G401.6 (cell line): ENCODE measurements around the gene CIART.
"Not testable (repeated sequence)": the region's sequence is repeated elsewhere in the genome, so short reads cannot be mapped to it uniquely, and the experiment has no call there.

Experiments used
- FAIRE-seq: peaks from 2 replicates; lab custom pipeline; 2012; peaks lifted over from hg19 to GRCh38; lab: Jason Lieb, UNC

Gene CIART

DNA sequence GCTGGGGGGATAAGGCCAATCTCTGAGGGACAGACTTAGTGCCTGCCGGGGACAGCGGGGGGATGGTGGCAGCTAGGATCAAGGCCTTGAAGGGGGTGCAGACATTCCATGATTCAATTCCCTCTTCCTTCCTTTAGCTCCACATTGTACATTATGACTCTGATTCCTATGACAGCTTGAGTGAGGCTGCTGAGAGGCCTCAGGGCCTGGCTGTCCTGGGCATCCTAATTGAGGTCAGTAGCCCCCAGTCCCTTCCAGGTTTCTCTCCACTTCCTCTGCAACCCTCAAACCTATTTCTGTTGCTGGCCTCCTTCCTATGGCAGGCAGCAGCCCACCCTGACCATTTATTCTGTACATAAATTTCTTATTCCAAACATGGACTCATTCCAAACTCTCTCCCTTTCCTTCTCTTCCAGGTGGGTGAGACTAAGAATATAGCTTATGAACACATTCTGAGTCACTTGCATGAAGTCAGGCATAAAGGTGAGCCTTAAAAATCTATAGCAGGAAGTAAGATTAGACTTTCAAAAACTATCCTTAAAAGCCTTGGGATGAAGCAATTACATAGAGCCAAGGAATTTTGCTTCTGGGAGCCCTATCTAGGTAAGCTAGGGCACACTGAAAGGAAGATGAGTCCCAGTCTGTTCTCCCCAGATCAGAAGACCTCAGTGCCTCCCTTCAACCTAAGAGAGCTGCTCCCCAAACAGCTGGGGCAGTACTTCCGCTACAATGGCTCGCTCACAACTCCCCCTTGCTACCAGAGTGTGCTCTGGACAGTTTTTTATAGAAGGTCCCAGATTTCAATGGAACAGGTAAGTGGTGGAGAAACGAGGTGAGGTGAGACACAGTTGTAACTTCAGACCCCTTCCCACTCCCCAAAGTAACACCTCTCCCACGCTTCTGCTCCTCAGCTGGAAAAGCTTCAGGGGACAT is 19.7 kb upstream of the CIART start:
- FAIRE-seq, result no peak

DNA sequence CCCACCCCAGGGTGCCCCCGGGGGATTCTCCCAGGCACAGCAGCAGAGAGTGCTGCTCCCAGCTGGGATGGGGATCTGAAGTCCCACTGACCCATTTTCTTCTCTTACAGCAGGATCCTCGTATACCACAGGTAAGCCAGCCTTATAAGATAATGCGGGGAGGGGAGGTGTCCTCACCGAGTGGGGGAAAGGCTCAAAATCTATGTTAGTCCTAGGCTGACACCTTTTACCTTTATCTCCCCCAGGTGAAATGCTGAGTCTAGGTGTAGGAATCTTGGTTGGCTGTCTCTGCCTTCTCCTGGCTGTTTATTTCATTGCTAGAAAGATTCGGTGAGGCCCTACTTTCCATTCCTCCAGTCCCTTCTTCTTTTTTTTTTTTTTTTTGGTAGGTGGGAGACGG is 18.8 kb upstream of the CIART start:
- FAIRE-seq, result no peak

DNA sequence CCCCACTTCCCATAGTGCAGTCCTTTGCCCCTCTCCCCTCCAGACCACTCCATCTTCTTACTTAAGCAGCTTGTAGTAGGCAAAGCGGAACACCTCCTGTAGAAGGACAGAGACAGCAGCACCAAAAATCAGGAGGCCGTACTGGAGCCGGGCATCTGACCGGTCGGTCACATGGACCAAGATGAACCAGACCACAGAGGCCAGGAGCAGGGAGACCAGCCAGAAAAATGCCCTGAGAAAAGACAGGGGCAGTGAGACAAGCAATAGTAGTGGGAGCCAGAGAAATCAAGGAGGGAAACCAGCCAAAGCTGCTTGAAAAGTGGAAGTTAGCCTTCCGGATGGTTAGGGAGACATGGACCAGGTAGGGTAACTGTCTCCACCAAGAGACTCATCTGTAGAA is 14.5 kb upstream of the CIART start:
- FAIRE-seq, result no peak

DNA sequence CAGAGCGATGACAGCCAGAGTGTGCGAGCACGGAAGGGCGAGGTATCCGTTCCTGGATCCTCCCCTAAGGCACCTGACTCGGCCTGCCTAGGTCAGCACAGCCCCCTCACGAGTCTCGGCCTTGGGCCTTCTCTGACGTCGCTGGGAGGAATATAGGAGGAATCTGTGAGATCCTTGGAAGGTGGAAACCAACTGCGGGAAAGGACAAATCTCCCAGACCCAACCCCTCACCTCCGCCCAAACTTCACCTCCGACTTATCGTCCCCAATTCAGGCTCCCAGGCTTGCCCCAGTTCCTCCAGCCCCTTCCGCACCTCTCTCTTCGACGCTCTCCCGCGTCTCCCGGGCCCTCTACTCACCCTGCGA is 14.0 kb upstream of the CIART start:
- no peak for FAIRE-seq

DNA sequence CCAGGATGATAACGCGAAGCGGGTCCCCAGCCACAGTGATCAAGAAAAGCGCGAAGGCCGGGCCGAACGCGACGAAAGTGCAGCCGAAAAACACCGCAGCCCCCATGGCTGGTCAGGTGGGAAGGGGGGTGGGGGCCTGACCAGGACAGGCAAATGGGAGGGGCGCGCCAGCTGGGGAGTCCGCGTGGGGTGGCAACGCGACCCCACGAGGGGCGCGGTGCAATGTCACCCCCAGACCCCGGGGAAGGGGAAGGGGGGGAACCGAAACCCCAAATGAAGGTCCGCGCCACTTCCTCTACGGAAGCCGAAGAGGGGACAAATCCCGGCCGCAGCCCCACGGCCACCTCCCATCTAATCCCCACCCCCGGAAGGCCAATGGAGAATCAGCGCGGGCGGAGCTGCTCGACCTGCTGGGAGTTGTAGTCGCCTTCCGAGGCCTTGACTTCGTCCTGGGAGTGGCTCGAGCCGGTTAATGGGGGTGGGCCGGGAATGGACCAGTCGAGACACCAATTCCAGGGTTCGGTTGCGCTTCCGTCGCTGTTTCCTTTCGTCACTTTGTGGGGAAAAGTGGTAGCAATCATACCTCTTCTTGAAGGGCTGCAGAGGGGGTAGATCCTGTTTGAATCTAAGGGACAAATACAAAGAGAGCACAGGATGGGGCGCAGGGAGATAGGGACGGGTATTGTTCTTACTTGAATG is 13.5 kb upstream of the CIART start, which contains the start of gene APH1A:
Gene APH1A (minus strand): TSS at position 312 of the 699 bp plus-strand sequence. CDS start 206 bp downstream, at position 106.
- FAIRE-seq, result peak; percentile 96

DNA sequence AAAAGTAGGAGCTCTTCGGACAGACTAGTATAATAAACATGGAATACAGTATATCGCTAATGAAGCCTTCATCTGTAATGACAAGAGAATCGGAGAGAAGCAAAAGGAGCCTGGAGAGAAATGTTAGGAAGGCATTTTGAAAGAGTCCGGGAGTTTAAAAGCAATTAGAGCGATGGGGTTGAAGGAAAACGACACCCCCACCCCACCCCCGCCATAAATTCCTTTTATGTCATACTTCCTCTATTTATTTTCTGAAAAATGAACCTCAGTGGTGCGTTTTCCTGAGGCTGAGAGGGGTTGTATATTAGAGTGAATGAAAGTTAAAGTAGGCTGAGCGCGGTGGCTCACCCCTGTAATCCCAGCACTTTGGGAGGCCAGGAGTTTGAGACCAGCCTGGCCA is 12.9 kb upstream of the CIART start:
- no peak for FAIRE-seq

DNA sequence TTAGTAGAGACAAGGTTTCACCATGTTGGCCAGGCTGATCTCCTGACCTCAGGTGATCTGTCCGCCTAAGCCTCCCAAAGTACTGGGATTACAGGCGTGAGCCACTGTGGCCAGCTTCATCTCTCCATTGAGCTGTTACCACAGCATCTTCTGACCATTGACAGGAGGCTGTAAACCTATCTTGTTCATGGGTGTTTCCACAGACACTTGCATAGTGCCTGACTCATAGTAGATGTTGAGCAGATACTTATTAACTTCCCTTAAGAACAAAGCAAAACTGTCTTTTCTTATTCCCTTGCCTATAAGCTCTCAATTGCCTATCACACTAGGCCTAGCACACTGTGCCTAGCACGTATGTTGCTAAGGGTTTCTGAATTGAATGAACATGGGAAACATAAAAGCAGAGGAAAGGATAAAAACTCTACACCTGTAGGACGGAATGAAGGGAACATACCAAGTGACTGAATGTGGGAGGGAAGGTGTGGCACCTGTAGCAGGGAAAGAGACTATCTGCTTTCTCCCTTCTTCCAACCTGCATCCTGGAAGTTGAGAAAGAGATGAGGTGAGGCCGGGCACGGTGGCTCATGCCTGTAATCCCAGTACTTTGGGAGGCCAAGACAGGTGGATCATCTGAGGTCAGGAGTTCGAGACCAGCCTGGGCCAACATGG is 10.9 kb upstream of the CIART start:
- FAIRE-seq, result no peak

DNA sequence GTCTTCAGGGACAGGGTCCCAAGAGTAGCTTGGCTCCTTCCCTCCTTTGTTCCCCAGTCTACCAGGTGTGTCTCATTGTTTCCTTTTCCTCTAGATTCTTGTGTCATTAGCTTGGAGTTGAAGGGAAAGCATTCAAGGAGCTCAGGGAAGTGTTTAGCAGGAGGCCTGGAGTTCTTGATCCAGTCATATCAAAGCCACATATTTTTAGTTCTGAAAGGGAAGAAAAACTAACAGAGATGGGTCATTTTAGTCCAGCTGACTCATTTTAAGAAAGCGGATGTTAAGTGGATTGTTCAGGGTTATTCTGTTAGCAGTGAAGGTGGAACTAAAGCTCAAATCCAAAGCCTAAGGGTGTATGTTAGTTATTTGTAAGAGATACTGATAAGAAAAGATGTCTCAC is 9.0 kb upstream of the CIART start:
- no peak for FAIRE-seq

DNA sequence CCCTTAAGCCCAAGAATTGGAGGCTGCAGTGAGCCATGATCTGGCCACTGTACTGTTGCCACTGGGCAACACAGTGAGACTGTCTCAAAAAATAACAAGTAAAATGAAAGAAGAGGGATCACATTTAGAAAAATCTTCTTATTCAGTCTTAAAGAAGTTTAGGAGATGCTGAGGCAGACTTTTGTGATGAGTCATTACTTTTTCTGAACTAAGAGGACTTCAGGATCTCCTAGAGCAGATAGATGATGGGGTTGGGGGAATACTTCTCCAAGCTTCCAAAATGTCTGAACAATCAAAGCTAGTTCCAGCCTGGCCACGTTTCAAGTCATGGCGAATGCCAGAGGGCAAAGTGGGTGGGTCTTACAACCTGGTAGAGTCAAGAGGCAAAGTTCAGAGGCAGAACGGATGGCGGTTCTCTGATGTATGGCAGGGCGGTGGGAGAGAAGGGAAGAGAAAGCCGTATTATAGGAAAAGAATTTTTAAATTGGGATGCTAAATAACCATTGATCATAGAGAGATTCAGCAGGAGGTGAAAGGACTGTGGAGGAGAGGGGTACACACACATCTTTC is 2.1 kb upstream of the CIART start:
- FAIRE-seq, result no peak

DNA sequence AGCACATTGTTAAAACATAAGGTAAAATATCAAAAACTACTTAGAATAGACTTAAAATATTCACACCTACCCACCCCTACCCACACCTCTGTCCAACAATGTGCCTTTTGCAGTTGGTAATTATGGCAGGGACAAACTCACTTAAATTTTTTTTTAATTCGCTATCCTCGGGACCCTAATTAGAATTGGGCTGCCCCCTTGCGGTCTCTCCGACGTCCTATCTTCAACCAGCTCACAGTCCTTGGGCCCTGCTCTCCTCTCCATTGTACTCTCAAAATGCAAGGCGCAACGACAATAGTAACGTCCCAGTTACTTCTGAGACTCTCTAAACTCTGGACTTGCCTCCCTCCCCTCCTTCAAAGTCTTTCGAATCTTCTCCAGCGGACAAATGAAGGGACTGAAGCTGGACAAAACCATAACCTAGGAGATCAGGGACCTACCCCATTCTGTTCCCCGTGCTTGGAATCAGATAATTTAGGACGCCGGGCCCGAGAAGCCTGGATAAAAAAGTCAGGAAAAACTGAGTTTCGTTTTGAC is 1.1 kb upstream of the CIART start:
- peak; percentile 42 for FAIRE-seq

DNA sequence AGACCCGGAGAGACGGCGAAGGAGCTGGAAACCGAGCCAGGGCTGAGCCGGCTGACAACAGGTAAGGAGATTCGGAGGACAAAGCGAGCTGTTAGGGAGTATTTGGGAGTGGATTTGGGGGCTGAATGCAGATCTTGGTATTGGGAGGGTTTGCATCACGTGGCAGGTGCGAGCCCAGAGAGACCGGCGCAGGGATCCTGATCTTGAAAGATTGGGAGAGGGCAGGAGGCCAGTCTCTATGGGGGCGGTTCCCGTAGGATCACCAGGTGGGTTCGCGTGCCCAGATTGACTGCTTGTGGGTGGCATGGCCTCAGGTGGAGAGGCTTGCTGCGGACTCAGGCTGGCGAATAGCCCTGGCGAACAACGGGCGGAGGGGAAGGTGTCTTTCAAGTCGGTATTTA is 204 bp downstream of the CIART start:
- no peak for FAIRE-seq

DNA sequence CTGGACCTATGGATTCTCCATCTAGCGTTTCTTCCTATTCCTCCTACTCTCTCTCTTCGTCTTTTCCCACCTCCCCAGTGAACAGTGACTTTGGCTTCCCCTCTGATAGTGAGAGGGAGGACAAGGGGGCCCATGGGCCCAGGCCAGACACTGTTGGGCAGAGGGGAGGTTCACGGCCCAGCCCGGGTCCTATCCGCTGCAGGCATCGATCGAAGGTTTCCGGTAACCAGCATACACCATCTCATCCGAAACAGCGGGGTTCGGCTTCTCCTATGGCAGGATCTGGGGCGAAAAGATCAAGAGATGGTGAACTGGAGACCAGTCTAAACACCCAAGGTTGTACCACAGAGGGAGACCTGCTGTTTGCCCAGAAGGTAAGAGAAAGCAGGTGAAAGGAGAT is 906 bp downstream of the CIART start:
- no peak for FAIRE-seq

DNA sequence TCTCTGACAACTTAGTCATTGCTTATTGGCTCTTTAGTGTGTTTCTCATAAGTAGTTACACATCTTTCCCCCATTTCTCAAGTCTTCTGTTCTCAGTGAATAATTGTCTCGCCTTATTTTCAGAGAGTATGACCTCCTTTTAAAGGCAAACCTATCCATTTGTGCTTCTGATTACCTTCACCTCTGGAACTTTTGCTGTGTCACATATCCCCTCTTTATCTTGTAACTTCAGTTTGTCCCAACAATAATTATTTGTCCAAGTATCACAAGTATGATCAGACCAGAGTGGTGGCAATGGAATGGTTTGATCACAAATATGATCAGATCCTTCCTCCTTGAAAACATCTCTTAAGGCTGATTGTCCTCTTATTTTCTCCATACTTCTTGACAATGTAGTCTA is 6.0 kb downstream of the CIART start:
- no peak for FAIRE-seq

DNA sequence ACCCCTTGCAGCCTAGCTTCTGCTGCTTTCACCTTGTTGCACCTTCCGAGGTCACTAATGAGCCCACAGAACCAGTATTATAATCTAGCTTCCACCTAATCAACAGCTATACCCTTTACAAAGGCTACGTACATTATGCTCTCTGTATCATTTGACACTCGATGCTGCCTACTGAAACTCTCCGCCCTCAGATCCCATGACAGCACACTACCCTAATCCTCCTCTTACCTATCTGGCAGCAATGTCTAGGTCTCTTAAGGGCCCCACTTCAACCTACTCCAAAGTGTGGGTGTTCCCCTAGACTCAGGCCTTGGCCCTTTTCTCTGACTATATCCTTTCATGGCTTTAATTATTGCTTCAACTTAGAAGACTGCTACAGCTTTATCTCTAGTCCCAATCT is 6.5 kb downstream of the CIART start:
- no peak for FAIRE-seq

DNA sequence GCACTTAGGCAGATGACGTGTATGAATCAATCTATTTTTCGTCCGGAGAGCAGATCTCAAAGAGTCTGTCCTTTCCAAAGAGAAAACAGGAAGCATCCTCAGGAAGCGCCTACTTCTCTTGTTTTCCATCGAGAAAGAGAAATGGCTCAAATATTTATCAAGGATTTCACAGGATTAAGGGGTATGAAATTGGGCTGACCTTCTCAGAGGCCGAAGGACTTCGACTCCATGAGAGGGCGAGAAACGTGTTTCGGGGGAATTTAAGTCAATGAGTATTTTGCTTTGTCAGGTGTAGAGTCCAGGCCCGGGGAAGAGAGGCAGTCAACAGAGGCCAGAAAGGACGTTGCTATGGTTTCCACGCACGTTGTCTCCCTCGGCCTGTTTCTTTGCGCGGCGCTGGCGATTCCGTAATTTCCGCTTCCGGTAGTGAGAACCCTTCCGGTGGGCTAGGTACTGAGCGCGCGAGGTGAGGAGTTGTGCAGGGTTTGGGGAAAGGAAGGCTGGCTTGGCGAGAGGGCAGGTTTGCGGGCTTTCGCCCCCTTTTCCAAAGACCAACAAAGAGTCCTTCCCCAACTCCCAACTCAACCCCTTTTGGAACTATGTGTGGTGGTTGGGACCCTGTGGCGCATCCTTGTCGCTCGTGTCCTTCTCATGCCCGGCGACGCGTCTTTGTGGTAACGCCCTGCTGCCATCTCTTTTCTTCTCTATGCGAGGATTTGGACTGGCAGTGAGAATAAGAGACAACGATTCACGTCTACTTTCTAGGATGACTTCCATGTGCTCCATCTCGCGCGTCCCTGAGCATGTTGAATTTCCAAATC is 11.3 kb downstream of the CIART start, which contains the start of gene MRPS21:
Gene MRPS21 (plus strand): TSS at position 429 of the 821 bp plus-strand sequence. CDS start 506 bp downstream, outside the sequence.
- peak; percentile 90 for FAIRE-seq

DNA sequence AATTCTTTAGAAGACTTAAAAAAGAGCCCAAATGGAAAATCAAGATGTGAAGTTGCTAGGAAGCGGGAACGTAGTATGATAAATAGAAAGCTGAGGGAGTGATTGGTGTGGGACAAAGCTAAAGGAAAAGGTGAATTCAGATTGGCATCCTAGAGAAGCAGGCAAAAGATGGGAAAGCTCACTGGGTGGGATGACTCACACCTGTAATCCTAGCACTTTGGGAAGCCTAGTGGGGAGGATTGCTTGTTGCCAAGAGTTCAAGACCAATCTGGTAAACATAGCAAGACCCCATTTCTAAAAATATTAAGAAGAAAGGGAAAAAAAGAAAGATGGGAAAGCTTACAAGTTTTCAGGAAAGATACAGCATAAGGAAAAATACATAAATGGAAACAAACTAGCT is 13.1 kb downstream of the CIART start:
- FAIRE-seq, result no peak

DNA sequence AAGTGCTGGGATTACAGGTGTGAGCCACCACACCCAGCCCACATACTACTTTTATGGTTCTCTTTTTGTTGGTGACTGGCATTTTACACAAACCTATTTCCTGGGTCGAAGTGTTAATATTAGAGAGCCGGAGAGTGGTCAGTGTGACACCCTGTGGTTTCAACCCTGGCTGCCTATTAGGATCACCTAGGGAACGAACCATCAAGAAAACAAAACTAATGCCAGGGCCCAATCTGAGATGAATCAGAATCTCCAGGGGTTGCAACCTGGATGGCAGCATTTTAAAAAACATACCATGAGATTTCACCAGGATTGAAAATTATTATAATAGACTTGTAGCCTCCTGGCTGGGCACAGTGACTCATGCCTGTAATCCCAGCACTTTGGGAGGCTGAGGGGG is 17.4 kb downstream of the CIART start:
- FAIRE-seq, result no peak

DNA sequence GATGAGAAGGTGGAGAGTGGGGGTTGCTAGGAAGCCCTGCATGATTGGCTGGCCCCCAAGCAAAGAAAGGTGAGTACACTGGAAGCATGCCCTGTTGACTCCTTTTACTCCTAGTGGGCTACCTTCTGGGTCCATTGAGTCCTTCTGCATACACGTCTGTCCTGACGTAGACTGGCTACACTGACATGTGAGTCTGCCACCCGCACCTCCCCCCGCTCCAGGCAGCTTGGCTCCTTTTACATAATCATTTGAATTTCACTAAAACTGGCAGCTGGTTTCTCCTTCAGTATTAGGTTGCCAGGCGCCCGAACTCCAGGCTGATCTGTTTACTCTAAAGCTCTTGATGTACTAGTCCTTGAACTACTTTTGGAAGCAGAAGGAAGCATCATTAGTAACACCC is 20.0 kb downstream of the CIART start:
- no peak for FAIRE-seq

DNA sequence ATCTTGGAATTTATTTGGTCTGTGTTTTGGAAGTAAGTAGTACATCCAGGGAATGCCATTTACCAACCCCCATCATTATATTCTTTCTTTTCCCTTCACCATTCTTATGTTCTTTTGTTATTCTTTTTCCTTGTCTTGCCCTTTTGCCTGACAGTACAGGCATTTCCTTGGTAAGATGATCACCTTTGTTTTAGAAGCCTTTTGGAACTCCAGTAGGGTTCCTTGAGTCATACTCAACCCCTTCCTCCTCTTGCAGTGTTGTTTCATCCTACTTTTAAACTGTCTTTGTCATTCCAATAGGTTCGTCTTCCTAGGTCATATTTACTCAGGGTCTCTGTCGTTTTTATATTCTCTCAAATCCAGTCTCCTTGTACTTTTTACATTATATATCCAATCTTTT is 20.5 kb downstream of the CIART start:
- FAIRE-seq, result no peak

DNA sequence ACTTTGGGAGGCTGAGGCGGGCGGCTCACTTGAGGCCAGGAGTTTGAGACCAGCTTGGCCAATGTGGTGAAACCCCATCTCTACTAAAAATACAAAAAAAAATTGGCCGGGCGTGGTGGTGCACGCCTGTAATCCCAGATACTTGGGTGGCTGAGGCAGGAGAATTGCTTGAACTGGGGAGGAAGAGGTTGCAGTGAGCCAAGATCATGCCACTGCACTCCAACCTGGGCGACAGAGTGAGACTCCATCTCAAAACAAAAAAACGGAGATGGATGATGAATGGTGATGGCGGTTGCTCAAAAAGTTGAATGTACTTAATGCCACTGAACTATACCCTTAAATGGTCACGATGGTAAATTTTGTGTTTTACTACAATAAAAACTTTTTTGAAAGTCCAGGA is 26.2 kb downstream of the CIART start:
- not testable (repeated sequence) for FAIRE-seq

DNA sequence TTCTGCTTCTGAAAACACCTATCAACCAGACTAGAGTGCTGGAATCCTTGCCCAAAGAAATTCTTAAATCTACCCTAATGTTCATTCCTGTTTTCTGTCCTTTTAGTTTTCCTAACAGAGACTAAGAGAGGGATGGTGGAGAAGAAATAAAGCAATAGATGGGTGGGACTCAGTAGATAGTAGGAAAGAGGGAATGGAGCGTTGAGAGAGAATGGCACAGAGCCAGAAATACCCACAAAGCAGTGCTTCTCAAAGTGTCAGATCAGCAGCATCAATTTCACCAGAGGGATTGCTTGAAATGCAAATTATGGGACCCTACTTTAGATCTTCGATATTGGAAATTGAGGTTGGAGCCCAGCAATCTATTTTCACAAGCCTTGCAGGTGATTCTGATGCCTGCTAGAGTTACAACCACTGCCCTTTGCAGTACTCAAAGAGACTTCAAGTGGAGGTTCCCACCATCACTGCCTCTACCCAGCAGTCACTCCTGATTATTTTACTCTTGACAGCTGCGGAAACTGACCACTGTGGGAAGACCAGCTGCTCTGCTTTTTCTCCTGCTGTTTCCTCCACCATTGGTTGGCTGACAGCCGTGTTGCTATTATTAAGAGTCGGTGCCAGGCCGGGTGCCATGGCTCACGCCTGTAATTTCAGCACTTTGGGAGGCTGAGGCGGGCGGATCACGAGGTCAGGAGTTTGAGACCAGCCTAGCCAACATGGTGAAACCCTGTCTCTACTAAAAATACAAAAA is 27.6 kb downstream of the CIART start:
- FAIRE-seq, result no peak
